Pancreas (tissue), 10 donors: ENCODE measurements around the gene HSD17B12. TPM values are rescaled to one million over a fixed set of nuclear protein-coding genes. Genes with fewer than 3 reads are reported as not detected.
A peak's percentile ranks its signal among the peaks of the same experiment; 100 is the strongest.

Experiments
- ATAC-seq, 4 donors: fragments of 200-7000 bp; cut with Tn5 transposase; one replicate each; pipeline versions ENCODE4 v1.8.0 to v1.9.1; 2020; ENCODE audit warnings: mild to moderate bottlenecking in 4 of 4, moderate library complexity in 4 of 4
- DNase-seq, 6 donors: peaks; one replicate each; pipeline ENCODE4 v3.0.0-alpha.2; 2020
- FAIRE-seq: peaks from 2 replicates; lab custom pipeline; 2012; peaks lifted over from hg19 to GRCh38; lab: Jason Lieb, UNC
- H3K27ac ChIP-seq, 4 donors: fragments of 200-600 bp; sonication (generic); 1 replicate in 3 of 4; 2 replicates in 1 of 4; pipeline versions ENCODE4 v1.5.0 to v1.8.0; 2020
- H3K27me3 ChIP-seq, 4 donors: fragments of 200-600 bp; one replicate each; pipeline ENCODE4 v1.8.0; 2021
- H3K36me3 ChIP-seq, 3 donors: fragments of 200-600 bp; sonication (generic) in 1 of 3; one replicate each; pipeline versions ENCODE4 v1.5.0 to v1.8.0; 2020 to 2021
- H3K4me1 ChIP-seq, 3 donors: fragments of 200-600 bp; one replicate each; pipeline ENCODE4 v1.8.0; 2021
- H3K4me3 ChIP-seq, 4 donors: fragments of 200-600 bp; sonication (generic) in 2 of 4; one replicate each; pipeline versions ENCODE4 v1.5.0 to v1.8.0; 2020 to 2021
- H3K9me3 ChIP-seq, 4 donors: fragments of 200-600 bp; one replicate each; pipeline ENCODE4 v1.8.0; 2021
- WGBS, 2 donors: extraction: QIAGEN DNeasy Blood & Tissue Kit; methylation state at CpG; one replicate each; pipeline ENCODE4 v1.1.7; 2013; 5-methylcytosine and 5-hydroxymethylcytosine counted together
- intact Hi-C, 3 donors: fragments of 100-400 bp; cut with DNase I; formaldehyde crosslinking; loops; one replicate each; pipeline versions ENCODE4 v1.11.1 to v1.14.2; 2022
- polyA plus RNA-seq, 2 donors: library from polyadenylated mRNA; stranded (reverse); fragments of 200-250 nt; gene quantifications; one replicate each; pipeline ENCODE4 v1.2.3, GENCODE V29; 2013
- total RNA-seq, 6 donors: library from RNA; stranded (reverse); fragmentation: NEBNext Ultra II Directional in 4 of 6; extraction: Animal tissue kit (Norgen Biotek cat#: 25700) in 4 of 6; gene quantifications; one replicate each; pipeline versions ENCODE4 v1.2.1 to v1.2.4, GENCODE V29; 2021 to 2023
- TF ChIP-seq, protein P1 (sequence below), 4 donors: fragments of 200-600 bp; sonication (generic) in 3 of 4; IDR thresholded peaks; one replicate each; pipeline versions ENCODE4 v1.5.0 to v1.8.0; 2021; ENCODE audit warnings: antibody characterized with exemption in 4 of 4
- donor health status: healthy with polysubstance abuse.
- donor health status: DM: no; HTN: no; CAD: no; lungs with moderate emphysema.
- donor health status: DM: no; HTN: no; CAD: no.
- donor health status: control.
- donor health status: control.
- donor health status: Bipolar disorder and iron deficiency.
- donor health status: DM: yes; HTN: yes; CAD: no.
- donor health status: DM: no; HTN: no; CAD: no.
- donor health status: DM: no; HTN: no; CAD: no.
- donor health status: DM: yes; HTN: yes; CAD: no.

Gene HSD17B12
- total and polyA plus RNA-seq, 8 donors, result 21.0 to 51.9 (median 38.9) TPM

DNA sequence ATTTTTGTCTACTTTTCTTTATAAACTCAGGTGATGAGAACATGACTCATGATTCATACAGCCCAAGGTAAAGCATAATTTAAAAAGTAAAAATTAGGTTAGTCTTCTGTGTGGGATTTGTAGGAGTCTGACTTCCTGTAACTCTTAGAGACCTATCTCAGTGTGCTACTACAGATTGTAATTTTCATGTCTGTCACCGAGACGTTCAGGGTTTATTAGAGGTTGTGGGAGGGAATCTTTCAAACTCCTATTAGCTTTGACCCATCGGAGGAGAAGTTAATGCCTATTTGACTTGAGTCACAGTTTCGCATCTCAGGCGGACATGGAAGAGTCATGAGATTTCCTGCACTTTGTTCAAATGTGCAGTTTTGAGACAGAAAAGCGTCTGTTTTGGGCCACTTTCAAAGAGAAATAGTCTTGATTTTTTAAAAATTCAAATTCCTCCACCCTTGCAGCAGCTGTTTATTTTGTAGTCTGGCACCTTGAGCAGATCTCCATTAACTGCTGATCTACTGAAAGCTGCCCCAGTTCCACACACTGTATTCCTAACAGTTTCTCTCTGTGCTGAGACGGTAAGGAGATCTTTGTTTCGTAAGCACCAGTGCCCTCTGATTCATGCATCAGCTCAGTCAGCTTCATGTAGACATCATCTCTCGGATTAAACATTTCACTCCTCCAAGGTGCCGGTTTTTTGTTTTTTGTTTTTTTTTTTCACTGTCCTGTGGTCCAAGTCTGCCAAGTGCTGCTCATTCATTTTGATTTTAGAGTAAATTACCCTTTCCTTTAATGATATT is 224.4 kb downstream of the HSD17B12 start:
- H3K4me3 ChIP-seq, result no peak overlapping the region
- TF ChIP-seq, protein P1, sequence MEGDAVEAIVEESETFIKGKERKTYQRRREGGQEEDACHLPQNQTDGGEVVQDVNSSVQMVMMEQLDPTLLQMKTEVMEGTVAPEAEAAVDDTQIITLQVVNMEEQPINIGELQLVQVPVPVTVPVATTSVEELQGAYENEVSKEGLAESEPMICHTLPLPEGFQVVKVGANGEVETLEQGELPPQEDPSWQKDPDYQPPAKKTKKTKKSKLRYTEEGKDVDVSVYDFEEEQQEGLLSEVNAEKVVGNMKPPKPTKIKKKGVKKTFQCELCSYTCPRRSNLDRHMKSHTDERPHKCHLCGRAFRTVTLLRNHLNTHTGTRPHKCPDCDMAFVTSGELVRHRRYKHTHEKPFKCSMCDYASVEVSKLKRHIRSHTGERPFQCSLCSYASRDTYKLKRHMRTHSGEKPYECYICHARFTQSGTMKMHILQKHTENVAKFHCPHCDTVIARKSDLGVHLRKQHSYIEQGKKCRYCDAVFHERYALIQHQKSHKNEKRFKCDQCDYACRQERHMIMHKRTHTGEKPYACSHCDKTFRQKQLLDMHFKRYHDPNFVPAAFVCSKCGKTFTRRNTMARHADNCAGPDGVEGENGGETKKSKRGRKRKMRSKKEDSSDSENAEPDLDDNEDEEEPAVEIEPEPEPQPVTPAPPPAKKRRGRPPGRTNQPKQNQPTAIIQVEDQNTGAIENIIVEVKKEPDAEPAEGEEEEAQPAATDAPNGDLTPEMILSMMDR (IDR thresholded peaks at IDR 0.05), result no peak
- H3K27ac ChIP-seq, result no peak overlapping the region
- 84 to 89% methylated on average over 10 of the region's 10 CpGs for WGBS, 2 donors
- intact Hi-C loops, result no loop called here
- peaks cover 0 to 13% (median 0%) of the 10 kb centered on the region in 3 donors for H3K36me3 ChIP-seq
- FAIRE-seq, result no peak
- no peak for DNase-seq
- ATAC-seq, result peak in 3 of 4 donors; percentile 30 to 41 (median 33)
- H3K27me3 ChIP-seq, result no peaks in the 10 kb centered on the region
- no peaks in the 10 kb centered on the region for H3K4me1 ChIP-seq
- no peaks in the 10 kb centered on the region for H3K9me3 ChIP-seq

DNA sequence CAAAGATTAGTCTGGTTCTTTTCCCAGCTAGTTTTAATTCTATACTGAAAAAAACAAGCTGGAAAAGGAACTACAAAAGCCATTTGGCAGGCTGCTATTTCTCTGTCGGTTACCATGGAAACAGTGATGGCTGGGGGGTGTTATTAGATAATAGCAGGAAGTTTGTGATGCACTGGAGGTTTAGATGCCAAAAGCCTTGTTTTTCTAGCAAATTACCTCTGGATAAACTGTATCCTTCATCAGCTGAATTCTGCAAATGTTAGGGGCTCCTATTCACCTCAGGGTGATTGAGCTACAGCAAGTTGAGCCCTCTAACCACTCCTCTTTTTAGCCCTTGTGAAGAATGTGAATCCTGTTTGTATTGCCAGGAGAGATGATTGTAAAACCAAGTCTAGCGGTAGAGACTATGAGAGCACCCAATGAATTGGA is 225.3 kb downstream of the HSD17B12 start:
- FAIRE-seq (no peak), DNase-seq (no peak), ATAC-seq (no peak)
- 87 to 90% methylated on average over 2 of the region's 2 CpGs for WGBS, 2 donors
- intact Hi-C loops, result no loop called here
- no peaks in the 10 kb centered on the region for H3K27me3 ChIP-seq
- no peak overlapping the region for H3K27ac ChIP-seq
- H3K9me3 ChIP-seq, result no peaks in the 10 kb centered on the region
- TF ChIP-seq, protein P1 (IDR thresholded peaks at IDR 0.05), result no peak
- H3K36me3 ChIP-seq, result peaks cover 0 to 13% (median 0%) of the 10 kb centered on the region in 3 donors
- no peaks in the 10 kb centered on the region for H3K4me1 ChIP-seq
- no peak overlapping the region for H3K4me3 ChIP-seq

Other genes starting within 250 kb of the HSD17B12 start
- 10 to 100 TPM; 13.9 to 20.1 (median 17.0) TPM for gene ALKBH3, start 200.1 kb downstream of the HSD17B12 start, total RNA-seq
- gene ALKBH3, start 200.1 kb downstream of the HSD17B12 start, polyA plus RNA-seq, result 10 to 100 TPM; 22.5 to 29.1 TPM